ENCODE results near the gene TNRC6B.

Gene TNRC6B

DNA sequence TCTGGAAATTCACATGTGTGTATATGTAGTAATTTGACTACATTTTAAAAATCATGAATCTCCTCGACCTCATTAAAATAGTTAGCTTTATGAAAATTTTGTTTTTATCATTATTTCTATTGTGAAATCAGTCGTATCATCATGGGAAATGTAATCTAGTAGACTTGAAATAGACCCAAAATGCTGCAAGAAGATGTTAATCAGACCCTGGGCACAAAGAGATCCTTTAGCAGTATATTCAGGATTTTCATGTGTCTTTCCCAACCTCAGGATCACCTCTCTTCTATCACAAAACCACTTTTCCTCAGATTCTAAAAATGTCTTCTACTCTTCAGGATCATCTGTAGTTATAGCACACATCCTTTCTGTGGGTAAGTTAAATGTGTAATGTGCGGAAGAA is 93.7 kb downstream of the TNRC6B start:
- peaks cover 19% of the 10 kb centered on the region for H3K36me3 ChIP-seq (ENCODE audit: control insufficient read depth, insufficient read depth, low read length)
- H3K27me3 ChIP-seq (replicated peaks; ENCODE audit: control insufficient read depth, insufficient read depth, low read length, poor library complexity, severe bottlenecking): no peaks in the 10 kb centered on the region
- H3K27ac ChIP-seq (ENCODE audit: insufficient read depth, low read length, poor library complexity, severe bottlenecking): no peak overlapping the region
- DNase-seq: no peak
- H3K4me3 ChIP-seq (ENCODE audit: insufficient read depth, low read depth, low read length, poor library complexity, severe bottlenecking): no peak overlapping the region
- no peaks in the 10 kb centered on the region for H3K9me3 ChIP-seq (ENCODE audit: control insufficient read depth, low read length)
- peaks cover 9% of the 10 kb centered on the region for H3K4me1 ChIP-seq (ENCODE audit: control insufficient read depth, insufficient read depth, low read length, poor library complexity, severe bottlenecking)

DNA sequence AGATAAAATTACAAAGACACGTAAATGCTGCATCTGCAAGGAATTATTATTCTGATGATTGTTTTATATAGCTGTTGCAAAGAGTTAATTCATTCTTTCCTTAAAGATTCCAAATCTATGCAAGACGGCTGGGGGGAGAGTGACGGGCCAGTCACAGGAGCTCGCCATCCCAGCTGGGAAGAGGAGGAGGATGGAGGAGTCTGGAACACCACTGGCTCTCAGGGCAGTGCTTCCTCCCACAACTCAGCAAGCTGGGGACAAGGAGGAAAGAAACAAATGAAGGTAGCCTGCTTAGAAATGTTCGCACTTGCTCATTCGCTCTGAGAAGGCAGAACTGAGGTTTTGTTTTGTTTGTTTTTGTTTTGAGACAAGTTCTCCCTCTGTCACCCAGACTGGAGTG is 95.6 kb downstream of the TNRC6B start:
- no peaks in the 10 kb centered on the region for H3K9me3 ChIP-seq (ENCODE audit: control insufficient read depth, low read length)
- no peak overlapping the region for H3K27ac ChIP-seq (ENCODE audit: insufficient read depth, low read length, poor library complexity, severe bottlenecking)
- peaks cover 16% of the 10 kb centered on the region for H3K36me3 ChIP-seq (ENCODE audit: control insufficient read depth, insufficient read depth, low read length)
- DNase-seq: no peak
- H3K4me1 ChIP-seq (ENCODE audit: control insufficient read depth, insufficient read depth, low read length, poor library complexity, severe bottlenecking): peaks cover 13% of the 10 kb centered on the region
- H3K27me3 ChIP-seq (replicated peaks; ENCODE audit: control insufficient read depth, insufficient read depth, low read length, poor library complexity, severe bottlenecking): no peaks in the 10 kb centered on the region
- H3K4me3 ChIP-seq (ENCODE audit: insufficient read depth, low read depth, low read length, poor library complexity, severe bottlenecking): no peak overlapping the region

DNA sequence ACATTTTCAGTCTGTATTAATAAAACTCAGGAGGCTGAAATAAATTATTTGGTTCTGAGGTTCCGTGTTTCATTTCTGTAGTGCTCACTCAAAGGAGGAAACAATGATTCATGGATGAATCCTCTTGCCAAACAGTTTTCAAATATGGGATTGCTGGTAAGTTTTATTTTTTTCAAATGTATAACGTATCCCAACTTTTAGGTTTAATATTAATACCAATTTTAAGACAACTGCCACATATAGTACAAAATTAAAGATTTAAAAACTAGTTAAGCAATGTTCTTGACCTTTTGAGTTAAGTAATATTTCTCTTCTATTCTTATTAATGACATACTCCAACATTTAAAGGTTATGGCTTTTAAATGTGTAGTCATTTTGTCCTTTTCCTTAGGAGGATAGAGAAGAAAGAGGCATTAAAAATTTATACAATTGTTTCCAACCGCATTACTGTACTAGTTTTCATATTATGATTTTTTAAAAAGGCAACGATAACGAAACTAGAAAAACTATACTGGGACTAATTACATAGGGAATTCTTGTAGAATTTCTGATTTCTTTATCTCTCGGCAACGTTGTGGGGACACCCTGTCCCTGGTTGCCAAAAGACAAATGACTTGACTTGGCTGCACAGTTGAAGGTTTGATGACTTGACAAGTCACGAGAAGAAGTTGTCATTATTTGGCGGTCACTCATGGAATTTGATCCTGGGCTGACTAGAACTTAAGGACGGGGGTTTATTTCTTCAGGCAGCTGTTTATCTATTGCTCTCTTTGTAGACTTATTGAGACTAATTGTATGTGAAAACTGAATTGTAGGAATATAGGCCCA is 99.5 kb downstream of the TNRC6B start:
- H3K9me3 ChIP-seq (ENCODE audit: control insufficient read depth, low read length): no peaks in the 10 kb centered on the region
- peaks cover 28% of the 10 kb centered on the region for H3K36me3 ChIP-seq (ENCODE audit: control insufficient read depth, insufficient read depth, low read length)
- peak overlapping the region; percentile 55 for H3K4me3 ChIP-seq (ENCODE audit: insufficient read depth, low read depth, low read length, poor library complexity, severe bottlenecking)
- peak overlapping the region; percentile 62 for H3K27ac ChIP-seq (ENCODE audit: insufficient read depth, low read length, poor library complexity, severe bottlenecking)
- peaks cover 24% of the 10 kb centered on the region for H3K4me1 ChIP-seq (ENCODE audit: control insufficient read depth, insufficient read depth, low read length, poor library complexity, severe bottlenecking)
- H3K27me3 ChIP-seq (replicated peaks; ENCODE audit: control insufficient read depth, insufficient read depth, low read length, poor library complexity, severe bottlenecking): no peaks in the 10 kb centered on the region
- DNase-seq: no peak

DNA sequence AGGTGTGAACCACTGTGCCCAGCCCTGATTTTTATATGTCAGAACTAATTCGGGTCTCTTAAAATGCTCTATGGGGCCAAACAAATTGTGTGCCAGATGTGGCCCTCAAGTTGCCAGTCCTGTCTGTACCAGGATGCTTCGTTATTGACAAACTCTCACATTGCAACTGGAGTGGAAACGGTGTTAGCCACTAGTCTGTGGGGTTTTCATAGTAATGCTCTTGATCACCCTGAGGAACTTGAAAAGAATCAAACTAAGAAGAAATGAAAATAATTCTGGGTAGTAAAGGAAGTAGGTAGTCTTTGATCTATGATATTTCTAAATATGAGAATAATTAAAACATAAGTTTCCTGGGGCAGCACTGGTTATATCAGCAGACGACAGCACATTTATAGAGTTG is 101.3 kb downstream of the TNRC6B start:
- Histone ChIP-seq H3K9me3 (ENCODE audit: control insufficient read depth, low read length) (no peaks in the 10 kb centered on the region), H3K27ac (ENCODE audit: insufficient read depth, low read length, poor library complexity, severe bottlenecking) (peak overlapping the region; percentile 38), H3K4me3 (ENCODE audit: insufficient read depth, low read depth, low read length, poor library complexity, severe bottlenecking) (no peak overlapping the region), H3K36me3 (ENCODE audit: control insufficient read depth, insufficient read depth, low read length) (peaks cover 22% of the 10 kb centered on the region), H3K27me3 (replicated peaks; ENCODE audit: control insufficient read depth, insufficient read depth, low read length, poor library complexity, severe bottlenecking) (no peaks in the 10 kb centered on the region), H3K4me1 (ENCODE audit: control insufficient read depth, insufficient read depth, low read length, poor library complexity, severe bottlenecking) (peaks cover 27% of the 10 kb centered on the region)
- DNase-seq: no peak

DNA sequence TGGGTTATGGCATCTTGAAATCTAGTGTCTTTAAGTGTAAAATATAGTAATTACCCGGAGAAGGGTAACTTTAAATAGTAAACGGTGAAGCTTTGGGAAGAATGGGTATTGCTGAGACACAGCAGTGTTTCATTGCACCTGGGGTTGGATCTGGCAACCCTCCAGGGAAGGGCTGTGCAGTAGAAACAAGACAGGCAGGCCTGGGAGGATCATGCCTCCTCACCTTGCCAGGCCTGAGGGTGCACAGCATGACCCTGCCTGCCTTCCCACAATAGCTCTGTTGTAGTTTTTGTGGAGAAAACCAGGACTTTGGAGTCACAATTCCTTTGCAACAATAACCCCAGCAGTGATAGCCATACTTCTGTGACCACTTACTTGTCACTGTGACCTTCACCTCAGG is 104.0 kb downstream of the TNRC6B start:
- DNase-seq: no peak
- Histone ChIP-seq H3K4me3 (ENCODE audit: insufficient read depth, low read depth, low read length, poor library complexity, severe bottlenecking) (no peak overlapping the region), H3K9me3 (ENCODE audit: control insufficient read depth, low read length) (no peaks in the 10 kb centered on the region), H3K36me3 (ENCODE audit: control insufficient read depth, insufficient read depth, low read length) (peaks cover 30% of the 10 kb centered on the region), H3K27me3 (replicated peaks; ENCODE audit: control insufficient read depth, insufficient read depth, low read length, poor library complexity, severe bottlenecking) (no peaks in the 10 kb centered on the region), H3K27ac (ENCODE audit: insufficient read depth, low read length, poor library complexity, severe bottlenecking) (no peak overlapping the region), H3K4me1 (ENCODE audit: control insufficient read depth, insufficient read depth, low read length, poor library complexity, severe bottlenecking) (peaks cover 24% of the 10 kb centered on the region)

DNA sequence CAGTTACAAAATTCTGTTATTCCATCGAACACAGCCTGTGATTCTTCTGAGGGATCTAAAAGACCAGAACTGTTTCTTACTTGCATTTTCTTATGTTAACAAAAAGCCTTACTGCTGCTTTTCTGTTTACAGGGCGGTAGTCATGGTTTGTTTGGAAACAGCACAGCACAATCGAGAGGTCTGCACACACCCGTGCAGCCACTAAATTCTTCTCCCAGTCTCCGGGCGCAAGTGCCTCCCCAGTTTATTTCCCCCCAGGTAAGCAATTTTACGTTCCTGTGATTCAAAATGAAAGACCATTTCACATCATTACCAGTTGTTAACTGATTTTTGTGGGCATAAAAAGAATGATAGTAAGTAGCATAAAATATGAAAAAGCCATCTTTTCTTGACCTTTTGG is 107.8 kb downstream of the TNRC6B start:
- Histone ChIP-seq H3K4me1 (ENCODE audit: control insufficient read depth, insufficient read depth, low read length, poor library complexity, severe bottlenecking) (peaks cover 27% of the 10 kb centered on the region), H3K27ac (ENCODE audit: insufficient read depth, low read length, poor library complexity, severe bottlenecking) (peak overlapping the region; percentile 45), H3K4me3 (ENCODE audit: insufficient read depth, low read depth, low read length, poor library complexity, severe bottlenecking) (no peak overlapping the region), H3K27me3 (replicated peaks; ENCODE audit: control insufficient read depth, insufficient read depth, low read length, poor library complexity, severe bottlenecking) (no peaks in the 10 kb centered on the region), H3K9me3 (ENCODE audit: control insufficient read depth, low read length) (no peaks in the 10 kb centered on the region), H3K36me3 (ENCODE audit: control insufficient read depth, insufficient read depth, low read length) (peaks cover 22% of the 10 kb centered on the region)
- no peak for DNase-seq

DNA sequence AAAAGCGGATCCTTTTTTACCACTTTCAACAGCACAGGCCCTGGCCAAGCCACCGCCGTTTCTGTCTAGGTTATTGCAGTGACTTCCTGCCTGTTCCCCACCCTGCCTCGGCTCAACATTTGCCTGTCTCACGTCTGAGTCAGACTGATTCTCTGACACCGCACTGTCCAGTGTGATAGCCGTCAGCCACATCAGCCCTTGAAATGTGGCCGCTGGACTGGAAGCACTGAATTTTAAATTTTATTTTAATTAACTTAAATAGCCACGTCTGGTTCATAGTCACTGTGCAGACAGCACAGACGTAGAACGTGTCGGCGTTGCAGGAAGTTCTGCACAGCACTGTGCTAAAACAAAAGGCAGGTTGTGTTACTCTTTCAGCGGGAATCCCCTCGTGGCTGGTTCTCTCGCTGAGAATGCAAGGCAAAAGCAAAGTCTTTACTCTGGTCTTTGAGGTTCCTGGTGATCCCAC is 112.3 kb downstream of the TNRC6B start:
- H3K9me3 ChIP-seq (ENCODE audit: control insufficient read depth, low read length): no peaks in the 10 kb centered on the region

DNA sequence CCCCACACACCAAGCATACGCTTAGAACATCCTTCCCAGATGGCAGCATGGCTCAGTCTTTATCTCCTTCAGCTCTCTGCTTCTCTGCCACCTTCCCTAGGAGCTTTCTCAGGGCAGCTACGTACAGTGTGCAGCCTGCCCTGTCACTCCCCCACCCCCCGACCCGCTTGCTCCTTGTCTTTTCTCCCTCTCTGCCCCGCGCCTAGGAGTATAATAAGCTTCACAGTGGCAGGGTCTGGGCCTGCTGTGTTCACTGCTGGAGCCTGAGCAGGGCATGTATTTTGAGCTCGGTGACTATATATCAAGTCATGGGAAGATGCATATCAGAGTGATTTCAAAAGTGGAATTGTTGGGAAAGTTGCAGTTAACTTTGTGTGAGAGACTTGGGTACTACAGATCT is 112.8 kb downstream of the TNRC6B start:
- Histone ChIP-seq H3K9me3 (ENCODE audit: control insufficient read depth, low read length) (no peaks in the 10 kb centered on the region), H3K36me3 (ENCODE audit: control insufficient read depth, insufficient read depth, low read length) (peaks cover 21% of the 10 kb centered on the region), H3K4me1 (ENCODE audit: control insufficient read depth, insufficient read depth, low read length, poor library complexity, severe bottlenecking) (peaks cover 28% of the 10 kb centered on the region), H3K4me3 (ENCODE audit: insufficient read depth, low read depth, low read length, poor library complexity, severe bottlenecking) (no peak overlapping the region), H3K27ac (ENCODE audit: insufficient read depth, low read length, poor library complexity, severe bottlenecking) (peak overlapping the region; percentile 90), H3K27me3 (replicated peaks; ENCODE audit: control insufficient read depth, insufficient read depth, low read length, poor library complexity, severe bottlenecking) (no peaks in the 10 kb centered on the region)
- no peak for DNase-seq

More for the DNA sequence above, 112.3 kb downstream of the TNRC6B start:
- DNase-seq: peak; percentile 49 to 64 (median 51)
- Histone ChIP-seq H3K27ac (ENCODE audit: insufficient read depth, low read length, poor library complexity, severe bottlenecking) (peak overlapping the region; percentile 90), H3K36me3 (ENCODE audit: control insufficient read depth, insufficient read depth, low read length) (peaks cover 23% of the 10 kb centered on the region), H3K4me3 (ENCODE audit: insufficient read depth, low read depth, low read length, poor library complexity, severe bottlenecking) (no peak overlapping the region), H3K4me1 (ENCODE audit: control insufficient read depth, insufficient read depth, low read length, poor library complexity, severe bottlenecking) (peaks cover 28% of the 10 kb centered on the region), H3K27me3 (replicated peaks; ENCODE audit: control insufficient read depth, insufficient read depth, low read length, poor library complexity, severe bottlenecking) (no peaks in the 10 kb centered on the region)

DNA sequence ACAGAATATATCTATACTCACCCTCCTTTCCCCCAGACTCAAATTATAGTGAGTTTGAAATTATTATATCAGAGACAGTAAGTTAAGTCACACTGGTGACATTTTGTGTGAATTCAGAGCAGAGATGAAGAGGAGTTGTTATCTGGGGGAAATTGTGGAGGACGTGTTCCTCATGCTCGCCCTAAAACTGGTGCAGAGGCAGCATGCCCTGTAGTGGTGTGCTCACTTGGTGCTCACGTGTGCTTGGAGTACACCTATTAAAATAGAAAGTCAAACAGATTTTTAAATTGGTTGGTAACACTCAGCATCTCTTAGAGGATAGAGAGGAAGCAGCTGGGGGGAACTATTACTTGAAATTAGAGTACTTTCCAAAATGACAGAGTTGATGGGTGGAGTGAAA is 117.0 kb downstream of the TNRC6B start:
- Histone ChIP-seq H3K4me1 (ENCODE audit: control insufficient read depth, insufficient read depth, low read length, poor library complexity, severe bottlenecking) (peaks cover 18% of the 10 kb centered on the region), H3K9me3 (ENCODE audit: control insufficient read depth, low read length) (no peaks in the 10 kb centered on the region), H3K27me3 (replicated peaks; ENCODE audit: control insufficient read depth, insufficient read depth, low read length, poor library complexity, severe bottlenecking) (no peaks in the 10 kb centered on the region), H3K36me3 (ENCODE audit: control insufficient read depth, insufficient read depth, low read length) (peaks cover 16% of the 10 kb centered on the region), H3K4me3 (ENCODE audit: insufficient read depth, low read depth, low read length, poor library complexity, severe bottlenecking) (no peak overlapping the region), H3K27ac (ENCODE audit: insufficient read depth, low read length, poor library complexity, severe bottlenecking) (no peak overlapping the region)
- DNase-seq: no peak

DNA sequence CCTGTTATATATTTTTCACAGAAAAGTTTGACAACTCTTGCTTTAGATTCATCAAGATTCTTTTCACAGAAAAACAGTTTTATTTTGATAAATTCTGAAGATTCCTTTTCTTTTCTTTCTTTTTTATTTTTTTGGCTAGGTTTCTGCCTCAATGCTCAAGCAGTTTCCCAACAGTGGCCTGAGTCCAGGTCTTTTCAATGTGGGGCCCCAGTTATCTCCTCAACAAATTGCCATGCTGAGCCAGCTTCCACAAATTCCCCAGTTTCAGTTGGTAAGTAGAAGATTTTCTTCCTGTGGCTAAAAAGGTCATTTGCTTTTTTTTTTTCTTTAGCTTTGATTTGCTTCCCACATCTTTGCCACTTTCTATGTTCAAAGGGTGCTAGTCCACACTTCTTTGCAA is 122.6 kb downstream of the TNRC6B start:
- Histone ChIP-seq H3K4me3 (ENCODE audit: insufficient read depth, low read depth, low read length, poor library complexity, severe bottlenecking) (no peak overlapping the region), H3K27ac (ENCODE audit: insufficient read depth, low read length, poor library complexity, severe bottlenecking) (no peak overlapping the region), H3K9me3 (ENCODE audit: control insufficient read depth, low read length) (no peaks in the 10 kb centered on the region), H3K36me3 (ENCODE audit: control insufficient read depth, insufficient read depth, low read length) (peaks cover 49% of the 10 kb centered on the region), H3K4me1 (ENCODE audit: control insufficient read depth, insufficient read depth, low read length, poor library complexity, severe bottlenecking) (no peaks in the 10 kb centered on the region), H3K27me3 (replicated peaks; ENCODE audit: control insufficient read depth, insufficient read depth, low read length, poor library complexity, severe bottlenecking) (no peaks in the 10 kb centered on the region)
- DNase-seq: no peak

All from effector memory CD4-positive, alpha-beta T cell (primary cell).